Stimulated activated CD4-positive, alpha-beta T cell treated with anti-CD3 and anti-CD28 coated beads, Interleukin-2, amount 100 ng/mL, for 48 hours (primary cell): ENCODE data around the gene PLOD2.

Experiments
- DNase-seq, 2 donors: peaks; one replicate each; pipeline ENCODE4 v3.0.0-alpha.2; 2020

The PLOD2 gene

DNA sequence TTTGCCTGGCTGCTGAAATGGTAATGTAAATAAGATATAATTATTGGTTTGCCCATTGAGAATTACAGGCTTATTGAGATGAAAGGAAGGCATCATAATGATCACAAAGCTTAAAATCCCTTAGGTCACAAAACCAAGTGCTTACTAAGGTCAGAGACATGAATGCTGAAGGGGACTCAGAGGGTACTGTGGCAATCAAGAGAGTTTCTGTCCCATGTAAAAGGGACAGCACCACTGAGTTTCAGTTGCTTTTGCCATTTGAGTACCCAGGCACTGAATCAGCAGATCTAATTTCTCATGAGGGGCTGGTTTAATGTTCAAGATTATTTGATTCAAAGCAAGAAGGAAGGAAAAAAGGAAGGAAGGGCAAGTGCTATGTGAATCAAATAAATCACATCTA, 127.0 kb downstream of the PLOD2 start:
- no peak for DNase-seq

GRCh38 chr3:146026547-146026946, 134.4 kb downstream of the PLOD2 start:
- DNase-seq = no peak

- no peak for DNase-seq
Measured at GRCh38 chr3:146024260-146024659, 136.7 kb downstream of the PLOD2 start.

- no peak for DNase-seq
Measured at GRCh38 chr3:146020969-146021368, 140.0 kb downstream of the PLOD2 start.

DNA sequence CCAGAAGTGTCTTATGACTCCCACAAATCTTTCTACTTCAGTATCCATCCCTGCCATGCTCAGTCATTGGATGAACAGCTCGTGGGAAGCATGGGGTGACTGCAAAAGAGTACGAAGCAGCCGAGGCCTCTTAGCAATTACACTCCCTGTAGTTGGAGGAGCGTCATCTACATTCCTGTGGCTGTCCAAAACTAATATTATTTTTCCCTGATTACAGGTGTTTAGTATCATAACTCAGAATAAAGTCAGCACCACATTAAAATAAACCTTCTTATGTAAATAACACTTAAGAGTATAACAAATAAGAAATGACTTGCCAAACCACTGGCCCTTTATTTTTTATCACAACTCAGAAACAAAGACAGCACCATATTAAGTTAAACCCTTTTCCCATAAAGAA, 141.5 kb downstream of the PLOD2 start:
- no peak for DNase-seq
